Measurements from ENCODE around the gene RFC2. TPM values are rescaled to one million over a fixed set of nuclear protein-coding genes. Genes with fewer than 3 reads are reported as not detected.

RFC2 gene
- total and polyA plus RNA-seq, 10 of the 15 experiments (the other 5 are each of a cell fraction or from before 2014, with no cell fraction given) = 25.8 to 145 (median 90.9) TPM

- no TSS peak for BruUV-seq (replicated peaks)
- no peak for DNase-seq (ENCODE audit: low read depth, low spot score)
- ChIA-PET CTCF (interaction anchor here (3.0 to 3.2 kb wide), 2 partner anchors 116 to 216 kb away, joined by 14 to 51 read pairs; no protein-coding TSS in a partner anchor), RAD21 (ENCODE audit: unreplicated experiment) (interaction anchor here (2.8 kb wide), 1 partner anchor 117 kb away, joined by 20 read pairs; no protein-coding TSS in a partner anchor), POLR2A (no interaction called here), SMC1A (ENCODE audit: uncharacterized antibody, unreplicated experiment) (no interaction called here)
- no peaks in the 10 kb centered on the region for H3K9me3 ChIP-seq (replicated peaks; ENCODE audit: control insufficient read depth, insufficient read depth, low read length)
- H3K79me2 ChIP-seq (ENCODE audit: control insufficient read depth, insufficient read depth, low read length) = peaks cover 88% of the 10 kb centered on the region
- no peak overlapping the region for H3K9ac ChIP-seq (ENCODE audit: control insufficient read depth, insufficient read depth, low read length)
- peaks cover 17 to 23% of the 10 kb centered on the region in 2 experiments for H3K36me3 ChIP-seq (ENCODE audit: control insufficient read depth in 2 of 2, insufficient read depth in 2 of 2, low read length in 1 of 2)
- FAIRE-seq = no peak
- no peak for ATAC-seq
- no peak overlapping the region for H2AFZ ChIP-seq (ENCODE audit: control insufficient read depth, low read depth, low read length)
- in situ Hi-C loops (cut with MboI) = no loop called here
- no peaks in the 10 kb centered on the region for H3K27me3 ChIP-seq (replicated peaks in 1 of 2; ENCODE audit: control insufficient read depth in 2 of 2, insufficient read depth in 2 of 2, low read length in 1 of 2)
- H3K4me3 ChIP-seq = no peak overlapping the region
- H3K4me2 ChIP-seq (ENCODE audit: control insufficient read depth, insufficient read depth) = no peak overlapping the region
- H4K20me1 ChIP-seq (ENCODE audit: control insufficient read depth, insufficient read depth) = peaks cover 27% of the 10 kb centered on the region
- 100% methylated on average over 6 of the region's 6 CpGs for WGBS (ENCODE audit: insufficient coverage, insufficient replicate concordance, low lambda C conversion rate, missing lambda C conversion rate)
- intact Hi-C loops (cut with micrococcal nuclease; ENCODE audit: unreplicated experiment) = no loop called here
- H3K27ac ChIP-seq (ENCODE audit: control insufficient read depth, insufficient read depth) = no peak overlapping the region
- H3K4me1 ChIP-seq (ENCODE audit: control insufficient read depth, insufficient read depth, low read length) = no peaks in the 10 kb centered on the region
- TF ChIP-seq NRF1 (conservative IDR thresholded peaks at IDR 0.05; ENCODE audit: low read depth, low read length) = no peak
- TF ChIP-seq POLR2A (IDR thresholded peaks at IDR 0.05; ENCODE audit: low read depth, low read length) = no peak
- no peak for TF ChIP-seq FOXK2 (IDR thresholded peaks at IDR 0.05)
- TF ChIP-seq RAD51 (IDR thresholded peaks at IDR 0.05) = no peak
- no peak for TF ChIP-seq RELB (IDR thresholded peaks at IDR 0.05; ENCODE audit: low read depth)
- no peak for TF ChIP-seq PAX8 (IDR thresholded peaks at IDR 0.05)
- TF ChIP-seq CREM (IDR thresholded peaks at IDR 0.05; ENCODE audit: low read depth) = no peak
- no peak for TF ChIP-seq ZBTB4 (CRISPR knock-in tag; IDR thresholded peaks at IDR 0.05)
- TF ChIP-seq ESRRA (IDR thresholded peaks at IDR 0.05; ENCODE audit: low read length) = no peak
- no peak for TF ChIP-seq EED (IDR thresholded peaks at IDR 0.05; ENCODE audit: low read depth)
- no peak for TF ChIP-seq POLR2AphosphoS2 (IDR thresholded peaks at IDR 0.05; ENCODE audit: low read depth, low read length)
- no peak for TF ChIP-seq WRNIP1 (IDR thresholded peaks at IDR 0.05; ENCODE audit: borderline replicate concordance, low read depth, low read length)
- TF ChIP-seq NR2F1 (conservative IDR thresholded peaks at IDR 0.05) = no peak
- no peak for TF ChIP-seq IKZF1 (conservative IDR thresholded peaks at IDR 0.05)
- no peak for TF ChIP-seq BCL11A (IDR thresholded peaks at IDR 0.05; ENCODE audit: low read depth, low read length)
- no peak for TF ChIP-seq RAD21 (IDR thresholded peaks at IDR 0.05; ENCODE audit: insufficient read depth, low read depth, low read length)
- no peak for TF ChIP-seq NFXL1 (IDR thresholded peaks at IDR 0.05; ENCODE audit: borderline replicate concordance)
- TF ChIP-seq ZBTB40 (IDR thresholded peaks at IDR 0.05; ENCODE audit: borderline replicate concordance) = no peak
Observed at GRCh38 chr7:74185016-74185415, 69.2 kb downstream of the RFC2 start.
